GM18526 (cell line): Measurements from ENCODE around the gene METTL6.

Source experiments
- POLR2A ChIP-seq: IDR thresholded peaks from 3 replicates; pipeline ENCODE4 v1.6.1; 2011; ENCODE audit not compliant: insufficient read length; ENCODE audit errors: extremely low read depth

METTL6 gene

GRCh38 chr3:15453991-15454625 is 26.8 kb upstream of the METTL6 start:
- TF ChIP-seq POLR2A = no peak

DNA sequence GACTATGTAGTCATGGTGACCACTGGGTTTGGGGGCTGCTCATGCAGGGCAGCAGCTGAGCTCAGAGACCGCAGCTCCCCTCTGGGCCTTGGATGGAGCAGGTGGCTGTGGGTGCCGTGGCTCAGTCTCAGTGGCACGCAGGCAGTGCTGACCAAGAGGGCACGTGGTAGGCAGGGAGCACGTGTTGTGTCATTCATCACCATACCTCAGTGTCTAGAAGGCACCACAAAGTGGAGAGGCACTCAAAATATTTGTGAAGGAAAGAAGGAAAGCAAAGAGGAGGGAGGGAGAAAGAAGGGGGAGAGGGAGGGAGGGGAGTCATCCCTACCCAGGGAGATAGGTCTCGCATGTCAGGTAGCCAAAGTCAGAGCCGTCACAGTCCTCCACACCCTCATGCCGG is 26.2 kb upstream of the METTL6 start:
- TF ChIP-seq POLR2A = no peak

GRCh38 chr3:15452961-15453360 is 25.6 kb upstream of the METTL6 start:
- TF ChIP-seq POLR2A = no peak

DNA sequence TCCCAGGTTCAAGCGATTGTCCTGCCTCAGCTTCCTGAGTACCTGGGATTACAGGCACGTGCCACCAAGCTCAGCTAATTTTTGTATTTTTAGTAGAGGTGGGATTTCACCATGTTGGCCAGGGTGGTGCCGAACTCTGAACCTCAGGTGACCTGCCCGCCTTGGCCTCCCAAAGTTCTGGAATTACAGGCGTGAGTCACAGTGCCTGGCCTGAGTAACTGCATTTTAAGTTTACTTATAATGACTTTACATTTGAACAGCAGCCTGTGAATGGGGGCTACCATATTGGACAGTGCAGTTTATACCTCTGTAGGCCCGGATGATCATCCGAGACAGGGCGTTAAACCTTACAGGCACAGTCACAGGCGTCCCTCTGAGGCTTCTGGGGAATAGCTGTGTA is 24.8 kb upstream of the METTL6 start:
- TF ChIP-seq POLR2A = no peak

DNA sequence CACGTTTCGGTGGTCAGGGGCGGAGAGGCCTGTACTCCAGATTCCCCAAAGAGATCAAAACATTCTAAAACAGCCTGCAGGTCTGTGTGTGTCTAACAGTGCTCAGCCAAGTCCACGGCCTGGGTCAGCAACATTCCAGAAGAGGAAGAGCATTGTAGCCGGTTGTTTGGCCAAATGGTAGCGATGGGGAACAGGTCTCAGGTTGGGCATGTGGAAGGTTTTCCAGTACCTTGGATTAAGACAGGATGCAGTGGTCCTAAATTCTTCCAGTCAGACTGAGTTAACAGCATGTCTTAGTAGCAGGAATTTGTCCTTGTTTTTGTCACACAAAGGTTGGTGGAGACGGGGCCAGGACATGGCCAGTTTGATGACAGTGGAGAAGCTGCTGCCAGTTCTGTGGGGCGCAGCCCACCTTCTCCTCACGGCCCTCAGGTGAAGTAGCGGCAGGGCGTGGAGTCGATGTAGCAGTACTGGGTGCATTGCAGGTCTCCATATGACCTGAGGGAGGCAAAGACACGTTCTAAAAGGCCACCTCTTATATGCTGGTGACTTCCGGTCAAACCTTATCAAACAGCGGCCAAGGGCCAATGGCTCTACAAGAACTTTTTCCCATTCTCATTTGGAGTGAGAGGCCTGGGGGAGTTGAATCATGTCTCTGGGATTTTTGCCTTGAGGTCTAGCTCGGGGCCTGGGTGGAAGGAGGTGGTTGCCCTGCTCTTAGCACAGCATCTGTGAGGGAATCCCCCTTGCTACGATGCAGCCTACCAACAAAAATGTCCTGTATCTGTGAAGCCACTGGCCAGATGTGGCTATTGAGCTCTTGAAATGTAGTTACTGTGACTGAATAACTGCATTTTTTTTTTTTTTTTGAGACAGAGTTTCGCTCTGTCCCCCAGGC is 24.1 kb upstream of the METTL6 start:
- no peak for TF ChIP-seq POLR2A

GRCh38 chr3:15450438-15451215 is 23.3 kb upstream of the METTL6 start:
- TF ChIP-seq POLR2A = no peak

DNA sequence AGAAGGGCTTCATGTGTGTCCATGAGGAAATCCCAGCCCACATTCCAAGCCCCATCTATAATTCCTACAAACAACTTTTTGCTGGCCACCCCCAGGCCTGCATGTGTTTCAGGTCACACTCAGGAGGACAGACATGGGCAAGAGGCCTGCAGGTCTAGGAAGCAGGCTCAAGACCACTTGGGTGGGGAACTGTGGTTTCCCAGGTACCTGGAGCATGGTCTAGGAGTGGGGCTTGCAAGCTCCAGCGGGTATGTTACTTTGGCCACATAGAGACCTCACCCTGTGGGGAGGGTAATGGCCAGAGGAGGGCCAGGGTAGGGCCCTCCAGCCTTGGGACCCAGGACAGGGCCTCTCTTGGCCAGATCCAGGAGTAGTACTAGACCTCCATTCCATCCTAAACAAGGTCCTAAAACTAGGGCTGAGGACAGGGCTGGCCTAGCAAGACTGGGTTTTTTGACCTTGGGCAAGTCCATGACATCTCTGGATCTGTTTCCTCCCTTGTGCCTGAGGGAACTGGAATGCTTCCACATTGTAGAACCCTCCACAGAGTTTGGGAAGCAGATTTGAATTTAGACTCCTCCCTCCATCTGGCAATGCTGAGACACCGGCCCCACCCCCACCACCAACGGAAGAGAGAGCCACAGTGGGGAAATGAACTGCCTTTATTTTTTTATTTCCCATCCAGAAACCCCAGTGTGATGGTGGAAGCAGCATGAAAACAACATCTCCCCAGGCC is 22.3 kb upstream of the METTL6 start:
- no peak for TF ChIP-seq POLR2A

GRCh38 chr3:15443826-15444524 is 16.6 kb upstream of the METTL6 start:
- no peak for TF ChIP-seq POLR2A

DNA sequence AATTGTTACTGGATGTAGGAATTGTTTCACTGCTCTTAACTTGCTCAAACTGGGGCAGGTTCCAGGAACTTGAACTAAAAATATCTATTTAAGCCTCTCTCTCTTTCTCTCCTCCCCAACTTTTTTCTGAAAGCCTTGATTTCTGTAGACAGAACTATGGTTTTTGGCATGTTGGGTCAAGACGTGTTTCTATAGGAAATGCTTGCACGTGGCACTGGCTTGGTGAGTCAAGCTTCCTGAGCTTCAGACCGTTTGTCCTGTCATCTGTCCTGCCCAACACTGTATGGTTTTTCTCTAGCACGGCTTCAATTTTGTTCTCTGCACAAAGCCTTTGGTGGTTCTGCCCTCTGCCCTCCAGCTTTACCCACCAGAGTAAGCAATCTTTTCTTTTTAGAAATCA is 13.5 kb upstream of the METTL6 start:
- no peak for TF ChIP-seq POLR2A

DNA sequence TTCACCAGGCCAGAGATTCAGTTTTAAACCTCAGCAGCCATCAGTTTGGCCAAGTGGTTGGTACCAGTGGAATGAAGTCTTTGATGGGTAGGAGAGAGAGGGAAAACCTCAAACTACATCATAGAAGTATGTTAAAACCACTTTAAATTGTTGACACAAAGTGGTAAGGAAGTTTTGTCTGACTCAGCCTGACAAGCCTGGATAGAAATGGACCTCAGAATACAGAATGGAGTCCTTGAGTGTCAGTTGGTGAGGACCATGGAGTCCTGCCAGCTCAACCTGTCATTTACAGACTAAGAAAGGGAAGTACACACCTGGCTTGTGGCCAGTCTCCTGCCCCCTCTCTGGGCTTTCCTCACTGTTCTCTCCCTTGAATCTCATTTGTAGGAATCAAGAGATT is 12.1 kb upstream of the METTL6 start:
- no peak for TF ChIP-seq POLR2A

GRCh38 chr3:15438983-15439382 is 11.6 kb upstream of the METTL6 start:
- no peak for TF ChIP-seq POLR2A

GRCh38 chr3:15436246-15436645 is 8.9 kb upstream of the METTL6 start:
- no peak for TF ChIP-seq POLR2A

DNA sequence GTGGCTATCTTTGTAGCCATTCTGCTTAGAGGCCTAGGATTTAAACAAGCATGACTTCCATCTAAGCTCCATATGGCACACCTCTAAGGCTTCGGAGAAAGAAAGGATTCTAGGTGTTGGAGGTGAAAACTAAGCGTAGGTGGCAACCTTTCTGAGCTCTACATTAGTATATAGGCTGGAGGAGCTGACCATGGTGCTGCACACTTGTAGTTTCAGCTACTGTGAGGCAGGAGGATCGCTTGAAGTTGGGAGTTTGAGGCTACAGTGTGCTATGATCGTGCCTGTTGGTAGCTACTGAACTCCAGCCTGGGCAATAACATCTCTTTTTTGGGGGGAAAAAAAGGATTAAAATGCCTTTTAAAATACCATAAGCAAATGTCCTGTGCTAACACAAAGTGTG is 7.4 kb upstream of the METTL6 start:
- no peak for TF ChIP-seq POLR2A

DNA sequence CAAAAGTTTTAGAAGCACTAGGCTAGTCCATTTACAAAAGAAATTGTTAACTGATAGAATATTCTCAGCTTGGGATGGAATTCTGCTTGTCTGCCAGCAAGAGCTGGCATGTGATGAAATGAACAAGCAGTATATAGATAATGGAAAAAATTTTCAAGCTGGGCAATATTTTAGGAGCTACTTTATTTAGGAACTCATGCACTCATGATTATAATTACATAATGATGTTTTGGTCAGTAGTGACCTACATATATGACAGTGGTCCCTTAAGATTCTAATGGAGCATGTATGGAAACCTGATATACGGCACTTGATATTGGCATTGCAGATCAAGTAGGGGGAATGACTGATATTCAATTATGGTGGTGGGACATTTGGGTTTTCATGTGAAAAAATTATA is 6.2 kb upstream of the METTL6 start:
- no peak for TF ChIP-seq POLR2A
